ENCODE data around the gene DDX59.

GRCh38 chr1:200640963-200641401, 28.7 kb downstream of the DDX59 start:
- TF ChIP-seq, protein P1, sequence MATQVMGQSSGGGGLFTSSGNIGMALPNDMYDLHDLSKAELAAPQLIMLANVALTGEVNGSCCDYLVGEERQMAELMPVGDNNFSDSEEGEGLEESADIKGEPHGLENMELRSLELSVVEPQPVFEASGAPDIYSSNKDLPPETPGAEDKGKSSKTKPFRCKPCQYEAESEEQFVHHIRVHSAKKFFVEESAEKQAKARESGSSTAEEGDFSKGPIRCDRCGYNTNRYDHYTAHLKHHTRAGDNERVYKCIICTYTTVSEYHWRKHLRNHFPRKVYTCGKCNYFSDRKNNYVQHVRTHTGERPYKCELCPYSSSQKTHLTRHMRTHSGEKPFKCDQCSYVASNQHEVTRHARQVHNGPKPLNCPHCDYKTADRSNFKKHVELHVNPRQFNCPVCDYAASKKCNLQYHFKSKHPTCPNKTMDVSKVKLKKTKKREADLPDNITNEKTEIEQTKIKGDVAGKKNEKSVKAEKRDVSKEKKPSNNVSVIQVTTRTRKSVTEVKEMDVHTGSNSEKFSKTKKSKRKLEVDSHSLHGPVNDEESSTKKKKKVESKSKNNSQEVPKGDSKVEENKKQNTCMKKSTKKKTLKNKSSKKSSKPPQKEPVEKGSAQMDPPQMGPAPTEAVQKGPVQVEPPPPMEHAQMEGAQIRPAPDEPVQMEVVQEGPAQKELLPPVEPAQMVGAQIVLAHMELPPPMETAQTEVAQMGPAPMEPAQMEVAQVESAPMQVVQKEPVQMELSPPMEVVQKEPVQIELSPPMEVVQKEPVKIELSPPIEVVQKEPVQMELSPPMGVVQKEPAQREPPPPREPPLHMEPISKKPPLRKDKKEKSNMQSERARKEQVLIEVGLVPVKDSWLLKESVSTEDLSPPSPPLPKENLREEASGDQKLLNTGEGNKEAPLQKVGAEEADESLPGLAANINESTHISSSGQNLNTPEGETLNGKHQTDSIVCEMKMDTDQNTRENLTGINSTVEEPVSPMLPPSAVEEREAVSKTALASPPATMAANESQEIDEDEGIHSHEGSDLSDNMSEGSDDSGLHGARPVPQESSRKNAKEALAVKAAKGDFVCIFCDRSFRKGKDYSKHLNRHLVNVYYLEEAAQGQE (IDR thresholded peaks at IDR 0.05; ENCODE audit: insufficient read depth in 1 of 2, low read depth in 2 of 2, low read length in 2 of 2), result no peak
- TF ChIP-seq SIN3A (IDR thresholded peaks at IDR 0.05; ENCODE audit: borderline replicate concordance, insufficient read depth, low read length) (no peak), TAF1 (IDR thresholded peaks at IDR 0.05; ENCODE audit: borderline replicate concordance, insufficient read depth, low read length) (no peak), POLR2AphosphoS5 (IDR thresholded peaks at IDR 0.05; ENCODE audit: low read depth, low read length) (no peak), FOXP2 (optimal IDR thresholded peaks at IDR 0.05; ENCODE audit: borderline replicate concordance, extremely low read depth, extremely low read length, insufficient read depth) (no peak)

Data from PFSK-1 (cell line).